Measurements from ENCODE around the gene CDC40.
"Not testable (repeated sequence)": the region's sequence is repeated elsewhere in the genome, so short reads cannot be mapped to it uniquely, and the experiment has no call there.

CDC40 gene

DNA sequence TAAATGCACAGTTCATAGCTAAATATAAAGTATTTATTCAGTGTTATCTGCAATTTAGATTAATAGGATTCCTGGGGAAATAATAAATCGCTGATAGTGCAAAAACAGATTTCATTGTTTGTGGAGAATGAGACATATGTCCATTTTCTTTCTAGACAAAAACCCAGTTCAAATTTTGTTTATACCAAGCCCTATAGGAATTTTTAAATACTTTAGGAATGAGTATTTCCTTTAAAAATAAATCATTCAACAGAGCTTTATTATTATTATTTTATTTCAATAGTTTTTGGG, 91.5 kb downstream of the CDC40 start:
- TF ChIP-seq, protein P1, sequence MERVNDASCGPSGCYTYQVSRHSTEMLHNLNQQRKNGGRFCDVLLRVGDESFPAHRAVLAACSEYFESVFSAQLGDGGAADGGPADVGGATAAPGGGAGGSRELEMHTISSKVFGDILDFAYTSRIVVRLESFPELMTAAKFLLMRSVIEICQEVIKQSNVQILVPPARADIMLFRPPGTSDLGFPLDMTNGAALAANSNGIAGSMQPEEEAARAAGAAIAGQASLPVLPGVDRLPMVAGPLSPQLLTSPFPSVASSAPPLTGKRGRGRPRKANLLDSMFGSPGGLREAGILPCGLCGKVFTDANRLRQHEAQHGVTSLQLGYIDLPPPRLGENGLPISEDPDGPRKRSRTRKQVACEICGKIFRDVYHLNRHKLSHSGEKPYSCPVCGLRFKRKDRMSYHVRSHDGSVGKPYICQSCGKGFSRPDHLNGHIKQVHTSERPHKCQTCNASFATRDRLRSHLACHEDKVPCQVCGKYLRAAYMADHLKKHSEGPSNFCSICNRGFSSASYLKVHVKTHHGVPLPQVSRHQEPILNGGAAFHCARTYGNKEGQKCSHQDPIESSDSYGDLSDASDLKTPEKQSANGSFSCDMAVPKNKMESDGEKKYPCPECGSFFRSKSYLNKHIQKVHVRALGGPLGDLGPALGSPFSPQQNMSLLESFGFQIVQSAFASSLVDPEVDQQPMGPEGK (CRISPR knock-in tag; IDR thresholded peaks at IDR 0.05; ENCODE audit: borderline replicate concordance): no peak
- TF ChIP-seq ZFP30 (CRISPR knock-in tag; IDR thresholded peaks at IDR 0.05): no peak
- TF ChIP-seq GLIS3 (CRISPR knock-in tag; IDR thresholded peaks at IDR 0.05): no peak
- no peak for TF ChIP-seq ZNF8 (CRISPR knock-in tag; IDR thresholded peaks at IDR 0.05)
- TF ChIP-seq ZFP3 (CRISPR knock-in tag; IDR thresholded peaks at IDR 0.05): no peak
- TF ChIP-seq ESRRG (CRISPR knock-in tag; IDR thresholded peaks at IDR 0.05): no peak
- no peak for TF ChIP-seq TOX (CRISPR knock-in tag; IDR thresholded peaks at IDR 0.05; ENCODE audit: borderline replicate concordance)
- TF ChIP-seq, protein P2, sequence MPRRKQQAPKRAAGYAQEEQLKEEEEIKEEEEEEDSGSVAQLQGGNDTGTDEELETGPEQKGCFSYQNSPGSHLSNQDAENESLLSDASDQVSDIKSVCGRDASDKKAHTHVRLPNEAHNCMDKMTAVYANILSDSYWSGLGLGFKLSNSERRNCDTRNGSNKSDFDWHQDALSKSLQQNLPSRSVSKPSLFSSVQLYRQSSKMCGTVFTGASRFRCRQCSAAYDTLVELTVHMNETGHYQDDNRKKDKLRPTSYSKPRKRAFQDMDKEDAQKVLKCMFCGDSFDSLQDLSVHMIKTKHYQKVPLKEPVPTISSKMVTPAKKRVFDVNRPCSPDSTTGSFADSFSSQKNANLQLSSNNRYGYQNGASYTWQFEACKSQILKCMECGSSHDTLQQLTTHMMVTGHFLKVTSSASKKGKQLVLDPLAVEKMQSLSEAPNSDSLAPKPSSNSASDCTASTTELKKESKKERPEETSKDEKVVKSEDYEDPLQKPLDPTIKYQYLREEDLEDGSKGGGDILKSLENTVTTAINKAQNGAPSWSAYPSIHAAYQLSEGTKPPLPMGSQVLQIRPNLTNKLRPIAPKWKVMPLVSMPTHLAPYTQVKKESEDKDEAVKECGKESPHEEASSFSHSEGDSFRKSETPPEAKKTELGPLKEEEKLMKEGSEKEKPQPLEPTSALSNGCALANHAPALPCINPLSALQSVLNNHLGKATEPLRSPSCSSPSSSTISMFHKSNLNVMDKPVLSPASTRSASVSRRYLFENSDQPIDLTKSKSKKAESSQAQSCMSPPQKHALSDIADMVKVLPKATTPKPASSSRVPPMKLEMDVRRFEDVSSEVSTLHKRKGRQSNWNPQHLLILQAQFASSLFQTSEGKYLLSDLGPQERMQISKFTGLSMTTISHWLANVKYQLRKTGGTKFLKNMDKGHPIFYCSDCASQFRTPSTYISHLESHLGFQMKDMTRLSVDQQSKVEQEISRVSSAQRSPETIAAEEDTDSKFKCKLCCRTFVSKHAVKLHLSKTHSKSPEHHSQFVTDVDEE (CRISPR knock-in tag; IDR thresholded peaks at IDR 0.05): no peak
- TF ChIP-seq TCF4 (CRISPR knock-in tag; IDR thresholded peaks at IDR 0.05; ENCODE audit: borderline replicate concordance): no peak
- TF ChIP-seq OSR1 (CRISPR knock-in tag; IDR thresholded peaks at IDR 0.05): no peak
- TF ChIP-seq, protein P3, sequence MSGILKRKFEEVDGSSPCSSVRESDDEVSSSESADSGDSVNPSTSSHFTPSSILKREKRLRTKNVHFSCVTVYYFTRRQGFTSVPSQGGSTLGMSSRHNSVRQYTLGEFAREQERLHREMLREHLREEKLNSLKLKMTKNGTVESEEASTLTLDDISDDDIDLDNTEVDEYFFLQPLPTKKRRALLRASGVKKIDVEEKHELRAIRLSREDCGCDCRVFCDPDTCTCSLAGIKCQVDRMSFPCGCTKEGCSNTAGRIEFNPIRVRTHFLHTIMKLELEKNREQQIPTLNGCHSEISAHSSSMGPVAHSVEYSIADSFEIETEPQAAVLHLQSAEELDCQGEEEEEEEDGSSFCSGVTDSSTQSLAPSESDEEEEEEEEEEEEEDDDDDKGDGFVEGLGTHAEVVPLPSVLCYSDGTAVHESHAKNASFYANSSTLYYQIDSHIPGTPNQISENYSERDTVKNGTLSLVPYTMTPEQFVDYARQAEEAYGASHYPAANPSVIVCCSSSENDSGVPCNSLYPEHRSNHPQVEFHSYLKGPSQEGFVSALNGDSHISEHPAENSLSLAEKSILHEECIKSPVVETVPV (CRISPR knock-in tag; IDR thresholded peaks at IDR 0.05): no peak
- TF ChIP-seq, protein P4, sequence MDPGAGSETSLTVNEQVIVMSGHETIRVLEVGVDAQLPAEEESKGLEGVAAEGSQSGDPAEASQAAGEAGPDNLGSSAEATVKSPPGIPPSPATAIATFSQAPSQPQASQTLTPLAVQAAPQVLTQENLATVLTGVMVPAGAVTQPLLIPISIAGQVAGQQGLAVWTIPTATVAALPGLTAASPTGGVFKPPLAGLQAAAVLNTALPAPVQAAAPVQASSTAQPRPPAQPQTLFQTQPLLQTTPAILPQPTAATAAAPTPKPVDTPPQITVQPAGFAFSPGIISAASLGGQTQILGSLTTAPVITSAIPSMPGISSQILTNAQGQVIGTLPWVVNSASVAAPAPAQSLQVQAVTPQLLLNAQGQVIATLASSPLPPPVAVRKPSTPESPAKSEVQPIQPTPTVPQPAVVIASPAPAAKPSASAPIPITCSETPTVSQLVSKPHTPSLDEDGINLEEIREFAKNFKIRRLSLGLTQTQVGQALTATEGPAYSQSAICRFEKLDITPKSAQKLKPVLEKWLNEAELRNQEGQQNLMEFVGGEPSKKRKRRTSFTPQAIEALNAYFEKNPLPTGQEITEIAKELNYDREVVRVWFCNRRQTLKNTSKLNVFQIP (CRISPR knock-in tag; IDR thresholded peaks at IDR 0.05; ENCODE audit: borderline replicate concordance, low read depth): no peak
- ATAC-seq: no peak

DNA sequence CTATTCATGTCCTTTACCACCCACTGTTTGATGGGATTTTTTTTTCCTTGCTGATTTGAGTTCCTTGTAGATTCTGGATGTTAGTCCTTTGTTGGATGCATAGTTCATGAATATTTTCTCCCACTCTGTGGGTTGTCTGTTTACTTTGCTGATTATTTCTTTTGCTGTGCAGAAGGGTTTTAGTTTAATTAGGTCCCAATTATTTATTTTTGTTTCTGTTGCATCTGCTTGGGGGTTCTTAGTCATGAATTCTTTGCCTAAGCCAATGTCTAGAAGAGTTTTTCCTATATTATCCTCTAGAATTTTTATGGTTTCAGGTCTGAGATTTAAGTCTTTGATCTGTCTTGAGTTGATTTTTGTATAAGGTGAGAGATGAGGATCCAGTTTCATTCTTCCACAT, 92.6 kb downstream of the CDC40 start:
- not testable (repeated sequence) for ATAC-seq

- no peak for ATAC-seq
- TF ChIP-seq CSDC2 (CRISPR knock-in tag; IDR thresholded peaks at IDR 0.05): no peak
- no peak for TF ChIP-seq TOX (CRISPR knock-in tag; IDR thresholded peaks at IDR 0.05; ENCODE audit: borderline replicate concordance)
- no peak for TF ChIP-seq SNAI2 (CRISPR knock-in tag; IDR thresholded peaks at IDR 0.05)
- TF ChIP-seq, protein P1 (CRISPR knock-in tag; IDR thresholded peaks at IDR 0.05; ENCODE audit: borderline replicate concordance): no peak
- no peak for TF ChIP-seq ZNF8 (CRISPR knock-in tag; IDR thresholded peaks at IDR 0.05)
- TF ChIP-seq ESRRG (CRISPR knock-in tag; IDR thresholded peaks at IDR 0.05): no peak
Observed at GRCh38 chr6:110277100-110277665, 97.0 kb downstream of the CDC40 start.

All from SK-N-SH treated with all-trans-retinoic acid at 6 μM for 48 hours (cell line).